Mesodermal cell (in vitro differentiated cells): ENCODE data around the gene CLCF1.

ENCODE experiments used
- H3K27ac ChIP-seq: 2 replicates; pipeline ENCODE4 v1.7.0; 2013; ENCODE audit warnings: mild to moderate bottlenecking, low read depth, low read length, moderate library complexity; ENCODE audit not compliant: severe bottlenecking
- H3K36me3 ChIP-seq: 2 replicates; pipeline ENCODE4 v1.7.1; 2013; ENCODE audit warnings: mild to moderate bottlenecking, low read length, moderate library complexity; ENCODE audit not compliant: control insufficient read depth, insufficient read depth
- H3K4me1 ChIP-seq: one replicate; pipeline ENCODE4 v1.7.1; 2013; ENCODE audit warnings: mild to moderate bottlenecking, low read length; ENCODE audit not compliant: insufficient read depth, control insufficient read depth, poor library complexity, severe bottlenecking
- H3K4me3 ChIP-seq: 2 replicates; pipeline ENCODE4 v1.7.0; 2013; ENCODE audit warnings: low read length, control low read depth, mild to moderate bottlenecking; ENCODE audit not compliant: insufficient read depth, poor library complexity, severe bottlenecking; ENCODE audit errors: extremely low read depth
- H3K9me3 ChIP-seq: 2 replicates; pipeline ENCODE4 v1.7.1; 2013; ENCODE audit warnings: mild to moderate bottlenecking, low read length, moderate library complexity; ENCODE audit not compliant: control insufficient read depth
- WGBS, 2 experiments: methylation state at CpG; one replicate each; pipeline ENCODE4 v1.1.5; 2013; ENCODE audit warnings: missing lambda C conversion rate in 2 of 2; ENCODE audit not compliant: insufficient coverage in 2 of 2; 5-methylcytosine and 5-hydroxymethylcytosine counted together

The CLCF1 gene

GRCh38 chr11:67415501-67416304 is 42.3 kb upstream of the CLCF1 start, which contains the start of gene CARNS1:
TSS of gene CARNS1 (plus strand) at chr11:67415678. CDS start at chr11:67416200, 522 bp downstream.
- 8 to 11% methylated on average over 25 to 38 of the region's 67 CpGs for WGBS, 2 experiments
- H3K9me3 ChIP-seq = no peaks in the 10 kb centered on the region
- H3K4me1 ChIP-seq = peaks cover 10% of the 10 kb centered on the region
- no peaks in the 10 kb centered on the region for H3K36me3 ChIP-seq
- no peak within 1 kb of the TSS for H3K4me3 ChIP-seq
- H3K27ac ChIP-seq = no peak within 1 kb of the TSS

DNA sequence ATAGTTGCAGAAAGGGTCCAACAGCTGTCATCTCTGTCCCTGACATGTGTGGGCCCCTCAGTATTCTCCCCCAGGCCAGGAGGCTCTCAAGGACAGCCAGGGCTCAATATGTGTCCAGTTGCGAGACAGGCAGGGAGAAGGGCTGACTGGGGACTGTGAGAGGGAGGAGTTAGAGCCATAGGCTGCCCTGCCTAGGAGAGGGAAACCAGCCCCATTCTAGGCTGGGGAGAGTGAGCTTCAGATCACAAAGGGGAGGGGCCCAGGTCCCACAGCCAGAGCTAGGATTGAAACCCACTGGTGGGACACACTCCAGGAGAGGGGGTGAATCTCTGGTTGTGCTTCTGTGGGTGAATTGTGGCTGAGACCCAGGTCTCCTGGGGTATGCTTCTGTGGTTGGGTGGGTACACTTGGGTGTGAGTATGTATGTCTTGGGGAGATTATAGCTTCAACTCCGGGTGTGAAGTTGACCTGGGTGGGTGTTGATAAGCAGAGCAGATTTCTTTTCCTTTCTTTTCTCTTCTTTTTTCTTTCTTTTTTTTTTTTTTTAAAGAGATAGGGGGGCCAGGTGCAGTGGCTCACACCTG is 40.0 kb upstream of the CLCF1 start:
- WGBS, 2 experiments = 80 to 92% methylated on average over 1 of the region's 2 CpGs
- H3K4me3 ChIP-seq = no peak overlapping the region
- H3K27ac ChIP-seq = no peak overlapping the region
- no peaks in the 10 kb centered on the region for H3K36me3 ChIP-seq
- no peaks in the 10 kb centered on the region for H3K9me3 ChIP-seq
- H3K4me1 ChIP-seq = peaks cover 3% of the 10 kb centered on the region

DNA sequence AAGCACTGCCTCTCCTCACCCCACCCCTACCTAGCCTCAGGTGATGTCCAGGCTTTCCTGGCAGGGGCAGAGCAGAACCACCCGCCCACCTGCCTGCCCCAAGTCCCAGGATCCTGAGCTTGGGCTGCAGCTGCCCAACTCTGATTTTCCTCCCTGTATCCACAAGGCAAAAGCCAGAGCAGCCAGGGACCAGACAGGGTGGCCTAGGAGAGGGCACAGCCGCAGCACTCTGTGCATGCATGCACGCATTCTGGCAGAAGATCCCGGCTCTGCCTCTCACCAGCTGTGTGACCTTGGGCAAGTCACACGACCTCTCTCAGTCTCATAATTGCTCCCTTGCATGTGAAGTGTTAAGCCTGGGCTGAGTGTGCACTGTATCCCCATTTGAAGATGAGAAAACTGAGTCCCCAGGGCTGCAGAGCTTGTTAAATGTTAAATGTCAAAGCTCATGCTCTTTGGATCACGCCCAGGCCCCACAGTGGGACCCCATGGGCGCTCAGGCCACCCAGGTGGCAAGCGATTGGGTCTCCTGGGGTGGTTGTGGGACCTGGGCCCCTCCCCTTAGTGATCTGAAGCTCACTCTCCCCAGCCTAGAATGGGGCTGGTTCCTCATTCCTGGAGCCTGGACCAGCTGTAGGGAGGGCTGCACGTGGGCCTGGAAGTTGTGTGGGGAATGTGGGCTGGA is 39.2 kb upstream of the CLCF1 start:
- no peak overlapping the region for H3K27ac ChIP-seq
- H3K9me3 ChIP-seq = no peaks in the 10 kb centered on the region
- no peaks in the 10 kb centered on the region for H3K36me3 ChIP-seq
- H3K4me3 ChIP-seq = no peak overlapping the region
- 78 to 82% methylated on average over 5 to 8 of the region's 9 CpGs for WGBS, 2 experiments
- peaks cover 3% of the 10 kb centered on the region for H3K4me1 ChIP-seq

- H3K36me3 ChIP-seq = no peaks in the 10 kb centered on the region
- peaks cover 3% of the 10 kb centered on the region for H3K4me1 ChIP-seq
- H3K9me3 ChIP-seq = no peaks in the 10 kb centered on the region
- no peak overlapping the region for H3K4me3 ChIP-seq
- H3K27ac ChIP-seq = no peak overlapping the region
- 80 to 90% methylated on average over 5 to 7 of the region's 7 CpGs for WGBS, 2 experiments
Measured at GRCh38 chr11:67411785-67412152, 38.4 kb upstream of the CLCF1 start.

DNA sequence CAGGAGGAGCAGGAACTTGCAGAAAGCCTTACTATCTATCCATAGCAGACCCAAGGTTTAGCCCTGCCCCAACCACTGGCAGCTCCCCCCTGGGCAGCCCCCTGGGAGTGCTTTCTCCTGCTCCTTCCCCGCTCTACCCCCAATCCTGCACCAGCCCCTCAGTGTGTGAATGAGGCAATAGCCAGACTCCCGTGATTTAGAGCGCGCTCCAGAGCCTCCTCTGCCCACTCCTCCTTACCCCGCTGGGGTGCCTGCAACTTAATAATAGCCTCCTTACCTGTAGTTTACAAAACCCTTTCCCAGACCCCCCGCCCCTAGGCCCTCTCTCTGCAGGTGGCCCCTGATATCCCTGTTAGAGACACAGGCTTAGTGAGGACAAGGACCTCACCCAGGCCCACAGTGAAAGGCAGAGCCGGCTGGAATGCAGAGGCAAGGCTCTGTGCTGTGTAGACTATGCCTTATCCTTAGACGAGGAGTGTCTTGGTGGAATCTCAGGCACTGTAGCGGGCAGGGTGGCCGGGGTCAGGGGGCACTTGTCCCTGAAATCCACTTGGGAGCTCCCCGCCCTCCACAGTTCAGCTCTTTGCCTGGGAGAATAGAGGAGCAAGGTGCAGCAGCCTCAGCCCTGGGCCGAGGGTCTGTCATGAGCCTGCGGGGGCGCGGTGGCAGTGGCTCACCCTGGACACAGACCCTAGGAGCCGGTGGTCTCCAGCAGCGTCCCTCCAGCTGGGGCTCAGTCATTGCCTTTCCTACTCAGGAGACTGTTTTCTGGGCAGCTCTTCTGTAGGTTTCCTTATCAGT is 37.8 kb upstream of the CLCF1 start:
- no peak overlapping the region for H3K27ac ChIP-seq
- WGBS, 2 experiments = 79 to 84% methylated on average over 13 to 17 of the region's 17 CpGs
- H3K36me3 ChIP-seq = no peaks in the 10 kb centered on the region

GRCh38 chr11:67410369-67410831 is 37.0 kb upstream of the CLCF1 start:
- Histone ChIP-seq H3K4me1 (peaks cover 3% of the 10 kb centered on the region), H3K9me3 (no peaks in the 10 kb centered on the region), H3K27ac (no peak overlapping the region), H3K36me3 (no peaks in the 10 kb centered on the region), H3K4me3 (no peak overlapping the region)
- 89 to 95% methylated on average over 10 to 14 of the region's 15 CpGs for WGBS, 2 experiments

More for the DNA sequence above, 37.8 kb upstream of the CLCF1 start:
- Histone ChIP-seq H3K4me3 (no peak overlapping the region), H3K9me3 (no peaks in the 10 kb centered on the region), H3K4me1 (peaks cover 3% of the 10 kb centered on the region)

DNA sequence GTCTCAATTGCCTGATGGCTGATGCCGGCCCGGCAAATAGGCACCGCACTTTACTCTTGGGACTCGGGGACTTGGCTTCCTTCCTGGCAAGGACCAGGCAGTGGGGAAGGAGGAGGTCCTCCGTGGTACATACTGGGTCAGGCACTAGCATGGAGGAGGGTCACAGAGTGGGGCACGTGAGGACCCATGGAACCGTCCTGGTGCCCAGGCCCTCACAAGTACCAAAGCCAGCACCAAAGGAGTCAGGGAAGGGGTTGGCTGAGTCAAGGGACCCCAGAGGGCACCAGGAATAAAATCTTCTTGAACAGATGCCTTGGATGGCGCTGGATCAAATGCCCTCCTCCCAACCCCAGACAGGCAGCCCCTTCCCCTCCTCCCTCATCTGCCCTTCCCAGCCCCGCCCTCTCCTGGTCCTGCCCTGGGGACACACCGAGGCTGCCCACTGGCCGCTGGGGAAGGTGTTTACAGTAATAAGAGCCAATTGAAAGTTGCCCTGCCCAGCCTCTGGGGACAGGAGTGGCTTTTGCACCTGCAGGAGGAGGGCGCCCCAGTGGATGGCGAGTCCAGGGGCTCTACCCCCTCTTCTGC is 36.5 kb upstream of the CLCF1 start:
- H3K4me3 ChIP-seq = no peak overlapping the region
- H3K36me3 ChIP-seq = no peaks in the 10 kb centered on the region
- H3K4me1 ChIP-seq = peaks cover 3% of the 10 kb centered on the region
- WGBS, 2 experiments = 66 to 68% methylated on average over 9 of the region's 13 CpGs
- no peaks in the 10 kb centered on the region for H3K9me3 ChIP-seq
- H3K27ac ChIP-seq = no peak overlapping the region

GRCh38 chr11:67409261-67409666 is 35.9 kb upstream of the CLCF1 start:
- 92 to 95% methylated on average over 20 to 24 of the region's 24 CpGs for WGBS, 2 experiments
- H3K4me1 ChIP-seq = peaks cover 3% of the 10 kb centered on the region
- H3K9me3 ChIP-seq = no peaks in the 10 kb centered on the region
- H3K4me3 ChIP-seq = no peak overlapping the region
- no peak overlapping the region for H3K27ac ChIP-seq
- H3K36me3 ChIP-seq = no peaks in the 10 kb centered on the region

GRCh38 chr11:67408437-67409200 is 35.2 kb upstream of the CLCF1 start:
- no peak overlapping the region for H3K27ac ChIP-seq
- 85 to 92% methylated on average over 5 to 16 of the region's 18 CpGs for WGBS, 2 experiments
- H3K9me3 ChIP-seq = no peaks in the 10 kb centered on the region
- H3K4me1 ChIP-seq = peaks cover 8% of the 10 kb centered on the region
- no peak overlapping the region for H3K4me3 ChIP-seq
- H3K36me3 ChIP-seq = no peaks in the 10 kb centered on the region
